C4-2B (cell line): ENCODE measurements around the gene DCST2.

Experiments
- CTCF ChIP-seq: fragments of 450-650 bp; conservative IDR thresholded peaks from 2 replicates; pipeline ENCODE4 v1.5.1; 2017; ENCODE audit warnings: mild to moderate bottlenecking
- ZFX ChIP-seq: fragments of 450-650 bp; IDR thresholded peaks from 2 replicates; pipeline ENCODE4 v1.6.1; 2017

GRCh38 chr1:154987326-154987725, 46.3 kb downstream of the DCST2 start:
- no peak for TF ChIP-seq CTCF
- no peak for TF ChIP-seq ZFX
